Measurements from ENCODE around the gene TSPO.

- TF ChIP-seq EZH2phosphoT487 (IDR thresholded peaks at IDR 0.05; ENCODE audit: insufficient read depth, low read depth) (no peak), EZH2 (IDR thresholded peaks at IDR 0.05; ENCODE audit: insufficient read depth, poor library complexity, severe bottlenecking) (no peak)
These were observed 26.1 kb downstream of the TSPO start for GRCh38 chr22:43177479-43177878.

All from GM23248 (cell line).